Adipocyte (in vitro differentiated cells): Measurements from ENCODE around the gene LLGL1.
A peak's percentile ranks its signal among the peaks of the same experiment; 100 is the strongest.

Source experiments
- DNase-seq: peaks from one replicate; pipeline ENCODE4 v3.0.0-alpha.2; 2015; ENCODE audit warnings: low read depth
- H3K27me3 ChIP-seq: replicated peaks from 2 replicates; pipeline ENCODE4 v1.7.0; 2013; ENCODE audit warnings: mild to moderate bottlenecking, low read length, moderate library complexity; ENCODE audit not compliant: control insufficient read depth, insufficient read depth
- H3K36me3 ChIP-seq: 2 replicates; pipeline ENCODE4 v1.7.0; 2013; ENCODE audit warnings: low read length, mild to moderate bottlenecking, moderate library complexity; ENCODE audit not compliant: control insufficient read depth, insufficient read depth, severe bottlenecking
- H3K4me1 ChIP-seq: 2 replicates; pipeline ENCODE4 v1.7.0; 2013; ENCODE audit warnings: mild to moderate bottlenecking, low read length, moderate library complexity; ENCODE audit not compliant: control insufficient read depth, insufficient read depth
- H3K4me3 ChIP-seq: 2 replicates; pipeline ENCODE4 v1.7.0; 2013; ENCODE audit warnings: mild to moderate bottlenecking, low read length, moderate library complexity
- H3K9ac ChIP-seq: 2 replicates; pipeline ENCODE4 v1.7.0; 2013; ENCODE audit warnings: mild to moderate bottlenecking, low read length, moderate library complexity
- H3K9me3 ChIP-seq: 2 replicates; pipeline ENCODE4 v1.7.0; 2013; ENCODE audit warnings: mild to moderate bottlenecking, low read length, moderate library complexity; ENCODE audit not compliant: control insufficient read depth

The LLGL1 gene

DNA sequence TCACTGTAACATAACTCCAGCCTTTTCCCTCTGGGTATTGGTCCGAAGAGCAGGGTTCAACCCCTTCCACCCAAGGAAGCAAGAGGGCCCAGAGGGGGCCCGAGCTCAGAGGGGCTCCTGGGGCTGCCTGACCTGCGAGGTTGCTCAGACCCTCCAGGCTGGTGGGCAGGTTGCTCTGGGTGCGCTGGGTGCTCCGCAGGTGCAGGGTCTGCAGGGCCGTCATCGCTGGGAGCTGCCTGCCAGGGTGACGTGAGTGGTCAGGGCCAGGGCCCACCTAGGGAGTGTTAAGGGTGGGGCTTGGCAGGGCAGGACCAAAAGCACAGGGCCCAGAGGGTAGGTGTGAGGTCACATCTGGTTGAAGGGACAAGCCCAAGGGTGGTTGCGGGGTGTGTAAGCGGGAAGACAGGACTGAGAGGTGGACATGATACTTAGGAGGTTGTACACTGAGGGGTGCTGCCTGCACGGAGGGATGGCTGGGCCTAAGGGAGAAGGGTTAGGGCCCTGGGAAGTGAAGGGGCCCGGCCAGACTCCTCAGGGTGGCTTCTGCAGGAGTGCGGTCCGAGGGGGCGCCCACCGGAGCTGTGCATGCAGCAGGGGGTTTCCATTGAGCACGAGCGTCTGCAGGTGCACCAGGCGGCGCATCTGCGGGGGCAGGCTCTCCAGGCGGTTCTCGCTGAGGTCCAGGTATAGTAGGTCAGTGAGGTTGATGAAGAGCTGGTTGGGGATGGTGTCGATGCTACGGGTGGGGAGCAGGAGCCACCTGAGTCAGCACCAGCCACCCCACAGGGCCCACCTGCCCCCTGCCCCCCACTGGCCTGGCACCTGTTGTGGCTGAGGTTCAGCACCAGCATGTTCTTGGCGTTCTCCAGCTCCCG is 28.7 kb downstream of the LLGL1 start:
- Histone ChIP-seq H3K9me3 (no peaks in the 10 kb centered on the region), H3K27me3 (no peaks in the 10 kb centered on the region), H3K9ac (no peak overlapping the region), H3K4me3 (no peak overlapping the region), H3K36me3 (peaks cover 71% of the 10 kb centered on the region), H3K4me1 (peaks cover 13% of the 10 kb centered on the region)
- DNase-seq, result no peak

DNA sequence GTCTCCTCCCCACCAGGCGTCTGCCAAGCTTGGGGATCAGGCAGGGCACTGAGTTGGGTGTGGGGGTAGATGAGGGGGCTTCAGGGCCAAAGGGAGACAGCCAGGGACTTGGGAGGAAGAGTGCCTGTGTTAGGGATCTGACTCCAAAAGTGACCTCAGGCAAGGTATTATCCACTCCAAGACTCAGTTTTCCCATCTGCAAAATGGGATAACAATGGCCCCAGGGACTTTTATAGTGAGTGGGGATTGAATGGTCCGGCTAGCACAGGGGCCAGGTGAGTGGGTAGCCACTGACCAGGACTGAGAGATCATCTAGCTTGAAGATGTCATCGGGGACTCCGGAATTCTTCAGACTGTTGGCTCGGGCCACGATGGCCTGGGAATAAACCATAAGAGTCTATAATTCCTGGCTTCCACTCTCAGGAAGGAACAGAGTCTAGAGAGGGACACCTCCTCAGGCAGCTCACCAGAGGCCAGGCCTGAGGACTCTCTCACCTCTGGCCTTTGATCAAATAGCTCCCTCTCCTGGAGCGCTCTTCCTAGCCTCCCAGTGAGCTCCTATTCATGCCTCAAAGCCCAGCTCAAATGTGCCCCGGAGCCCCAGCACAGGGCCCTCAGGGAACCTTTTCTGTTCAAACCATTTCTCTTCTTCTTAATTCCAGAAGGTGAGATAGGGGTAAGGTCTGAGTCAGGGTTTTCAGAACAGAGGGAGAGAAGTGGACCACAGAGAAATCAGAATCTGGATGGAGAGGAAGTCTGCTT is 29.6 kb downstream of the LLGL1 start:
- no peak for DNase-seq
- H3K27me3 ChIP-seq, result no peaks in the 10 kb centered on the region
- no peak overlapping the region for H3K4me3 ChIP-seq
- peaks cover 66% of the 10 kb centered on the region for H3K36me3 ChIP-seq
- no peak overlapping the region for H3K9ac ChIP-seq
- no peaks in the 10 kb centered on the region for H3K9me3 ChIP-seq
- H3K4me1 ChIP-seq, result peaks cover 19% of the 10 kb centered on the region

DNA sequence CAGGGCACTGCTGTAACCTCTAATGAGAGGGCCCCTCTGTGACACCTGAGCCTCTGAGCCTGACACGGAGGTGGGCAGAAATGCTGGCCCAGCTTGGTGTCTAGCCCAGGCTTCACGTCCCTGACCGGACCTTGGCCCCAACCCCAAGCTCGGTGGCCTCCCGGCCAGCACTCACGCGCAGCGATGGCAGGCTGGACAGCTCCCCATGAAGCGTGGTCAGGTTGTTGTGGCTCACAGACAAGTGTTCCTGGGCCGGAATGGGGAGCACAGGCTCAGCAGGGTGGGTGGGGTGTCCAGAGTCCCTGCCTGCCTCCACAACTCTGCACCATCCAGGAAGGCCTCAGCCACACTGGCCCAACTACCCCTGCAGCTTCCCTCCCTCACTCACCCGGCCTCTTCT is 30.9 kb downstream of the LLGL1 start:
- peaks cover 53% of the 10 kb centered on the region for H3K36me3 ChIP-seq
- H3K4me1 ChIP-seq, result peaks cover 25% of the 10 kb centered on the region
- H3K4me3 ChIP-seq, result no peak overlapping the region
- H3K9me3 ChIP-seq, result no peaks in the 10 kb centered on the region
- H3K27me3 ChIP-seq, result no peaks in the 10 kb centered on the region
- peak overlapping the region; percentile 96 for H3K9ac ChIP-seq
- no peak for DNase-seq

DNA sequence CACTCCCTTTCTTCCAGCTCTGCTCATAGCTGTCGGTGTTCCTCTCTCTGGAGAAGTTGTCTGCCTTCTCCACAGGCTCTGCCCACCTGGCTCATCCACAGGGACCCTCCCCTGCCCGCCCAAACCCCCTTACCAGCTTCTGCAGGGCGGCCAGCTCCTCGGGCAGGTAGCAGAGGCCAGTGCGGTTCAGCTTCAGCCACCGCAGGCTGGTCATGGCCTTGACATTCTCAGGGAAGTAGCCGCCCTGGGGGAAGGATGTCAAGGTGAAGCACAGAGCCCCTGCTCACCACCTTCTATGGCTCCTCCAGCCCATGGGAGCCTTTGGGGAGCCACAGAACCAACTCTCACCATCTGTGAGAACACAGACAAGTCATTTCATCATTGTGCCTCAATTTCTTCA is 31.3 kb downstream of the LLGL1 start:
- DNase-seq, result no peak
- Histone ChIP-seq H3K36me3 (peaks cover 49% of the 10 kb centered on the region), H3K4me1 (peaks cover 29% of the 10 kb centered on the region), H3K9me3 (no peaks in the 10 kb centered on the region), H3K4me3 (peak overlapping the region; percentile 91), H3K27me3 (no peaks in the 10 kb centered on the region), H3K9ac (peak overlapping the region; percentile 96)

DNA sequence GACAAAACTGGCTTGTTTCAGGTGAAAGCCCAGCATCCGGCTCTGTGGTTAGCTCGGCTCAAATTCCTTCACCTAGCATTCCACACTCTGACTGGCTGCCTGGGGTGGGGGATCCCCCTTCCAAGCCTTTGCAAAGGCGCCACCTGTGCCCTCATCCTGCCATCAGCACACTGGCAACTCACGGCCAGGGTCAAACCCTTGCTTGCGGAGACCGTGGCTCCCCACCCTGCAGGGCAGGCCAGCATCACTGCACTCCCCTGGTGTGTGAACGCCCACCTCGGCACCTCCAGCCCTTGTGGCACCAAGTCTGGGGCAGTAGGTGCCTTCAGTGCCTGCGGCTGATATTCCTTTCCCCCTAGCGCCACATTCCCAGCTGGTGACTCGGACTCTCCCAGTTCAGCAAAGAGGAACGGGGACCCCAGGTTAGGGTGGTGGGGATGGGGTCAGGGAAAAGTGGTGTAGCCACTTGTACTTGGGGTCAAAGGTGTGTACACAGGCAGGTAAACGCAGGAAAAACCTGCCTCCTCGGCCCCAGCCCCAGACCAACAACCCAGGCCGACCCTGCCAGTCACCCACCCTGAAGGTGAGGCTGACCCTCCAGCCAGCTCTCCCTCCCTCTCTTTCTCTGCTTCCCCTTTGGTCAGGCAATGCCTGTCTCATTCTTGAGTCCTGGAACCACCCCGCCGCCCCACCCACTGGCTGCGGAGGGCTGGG is 32.0 kb downstream of the LLGL1 start:
- Histone ChIP-seq H3K9ac (peak overlapping the region; percentile 96), H3K27me3 (no peaks in the 10 kb centered on the region), H3K36me3 (peaks cover 42% of the 10 kb centered on the region), H3K4me3 (peak overlapping the region; percentile 91), H3K4me1 (peaks cover 33% of the 10 kb centered on the region), H3K9me3 (no peaks in the 10 kb centered on the region)
- DNase-seq, result peak; percentile 74

DNA sequence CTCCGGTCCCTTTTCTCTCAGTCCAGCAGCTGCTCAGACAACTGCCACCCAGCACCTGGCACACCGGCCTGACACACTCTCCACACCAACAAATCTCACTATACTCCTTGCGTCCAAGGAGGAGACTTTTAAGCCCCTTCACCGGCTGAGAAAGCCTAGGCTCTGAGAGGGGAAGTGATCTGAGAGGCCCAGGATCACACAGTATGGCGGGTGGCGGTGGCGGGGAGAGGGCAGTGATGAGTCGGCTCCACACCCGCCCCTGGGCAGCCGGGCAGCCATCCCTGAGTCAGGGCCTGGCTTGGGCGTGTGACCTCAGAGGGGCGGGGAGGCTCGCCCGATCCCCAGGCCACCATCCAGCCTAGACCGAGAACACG is 32.5 kb downstream of the LLGL1 start:
- H3K9ac ChIP-seq, result peak overlapping the region; percentile 96
- peaks cover 33% of the 10 kb centered on the region for H3K4me1 ChIP-seq
- peaks cover 37% of the 10 kb centered on the region for H3K36me3 ChIP-seq
- no peaks in the 10 kb centered on the region for H3K9me3 ChIP-seq
- no peaks in the 10 kb centered on the region for H3K27me3 ChIP-seq
- DNase-seq, result peak; percentile 80
- peak overlapping the region; percentile 91 for H3K4me3 ChIP-seq

DNA sequence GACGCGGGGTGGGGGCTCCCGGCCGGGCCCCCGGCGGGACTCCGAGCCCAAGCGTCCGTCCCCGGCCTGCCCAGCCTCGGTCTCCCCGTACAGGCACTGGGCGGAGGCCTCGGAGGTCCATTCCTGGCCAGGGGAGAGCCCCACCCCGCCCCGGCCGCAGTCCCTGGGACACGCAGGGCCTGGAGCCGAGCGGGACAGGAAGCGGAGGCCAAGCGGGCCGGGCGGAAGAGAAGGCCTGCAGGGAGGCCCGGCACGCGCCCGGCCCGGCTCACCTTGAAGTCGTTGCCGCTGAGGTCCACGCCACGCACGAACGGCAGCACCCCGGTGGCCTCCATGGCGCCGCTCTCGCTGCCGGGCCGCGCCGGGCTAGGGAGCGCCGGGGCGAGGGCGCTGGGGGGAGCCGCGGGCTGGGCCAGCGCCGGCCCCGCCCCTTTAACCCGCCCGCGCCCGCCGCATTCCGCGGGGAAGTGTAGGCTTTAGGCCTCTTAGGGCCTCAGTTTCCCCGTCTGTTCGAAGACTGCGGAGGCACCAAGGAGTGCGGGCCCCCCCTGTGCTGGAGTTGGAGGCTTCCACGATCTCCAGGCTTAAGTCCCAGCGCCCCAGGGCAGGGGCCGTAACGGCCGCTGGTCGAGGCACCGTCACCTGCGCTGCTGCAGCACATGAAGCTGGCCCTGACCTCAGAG is 33.1 kb downstream of the LLGL1 start, which contains the start of gene FLII:
TSS of gene FLII (minus strand) at position 383 of the 683 bp plus-strand sequence. CDS start at position 335, 48 bp downstream.
- H3K4me1 ChIP-seq, result peaks cover 33% of the 10 kb centered on the region
- peak within 1 kb of the TSS; percentile 91 for H3K4me3 ChIP-seq
- peak within 1 kb of the TSS; percentile 96 for H3K9ac ChIP-seq
- no peaks in the 10 kb centered on the region for H3K27me3 ChIP-seq
- no peaks in the 10 kb centered on the region for H3K9me3 ChIP-seq
- peak; percentile 81 for DNase-seq
- peaks cover 35% of the 10 kb centered on the region for H3K36me3 ChIP-seq

DNA sequence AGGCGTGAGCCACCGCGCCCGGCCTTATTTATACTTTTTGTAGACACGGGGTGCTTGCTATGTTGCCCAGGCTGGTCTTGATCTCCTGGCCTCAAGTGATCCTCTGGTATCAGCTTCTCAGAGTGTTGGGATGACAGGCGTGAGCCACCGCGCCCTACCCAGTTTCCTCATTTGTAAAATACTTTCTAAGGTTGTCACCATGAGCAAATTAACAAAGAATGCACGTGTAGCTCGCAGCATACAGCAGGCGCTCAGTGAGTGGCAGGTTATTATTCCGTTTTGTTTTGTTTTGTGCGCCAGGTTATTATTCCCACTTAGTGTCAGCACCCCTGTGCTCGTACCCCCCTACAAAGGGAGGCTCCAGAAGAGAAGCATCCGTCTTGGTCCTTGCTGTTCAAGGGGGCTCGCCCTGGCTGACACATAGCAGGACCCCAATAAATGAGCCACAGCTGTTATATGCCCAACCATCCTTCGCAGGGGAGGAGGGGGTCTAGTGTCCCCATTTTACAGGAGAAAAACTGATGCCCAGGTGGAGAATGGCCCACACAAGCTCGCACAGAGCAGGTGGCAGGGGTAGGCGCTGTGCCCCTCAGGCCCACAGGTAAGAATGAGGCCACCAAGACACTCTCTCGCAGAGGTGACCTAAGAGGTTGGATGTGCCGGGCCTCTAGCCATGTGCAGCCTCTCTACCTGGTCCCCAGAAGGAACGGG is 34.3 kb downstream of the LLGL1 start:
- H3K36me3 ChIP-seq, result peaks cover 35% of the 10 kb centered on the region
- H3K27me3 ChIP-seq, result no peaks in the 10 kb centered on the region
- no peak for DNase-seq
- H3K9me3 ChIP-seq, result no peaks in the 10 kb centered on the region
- H3K4me3 ChIP-seq, result peak overlapping the region; percentile 95
- H3K4me1 ChIP-seq, result peaks cover 33% of the 10 kb centered on the region
- no peak overlapping the region for H3K9ac ChIP-seq

DNA sequence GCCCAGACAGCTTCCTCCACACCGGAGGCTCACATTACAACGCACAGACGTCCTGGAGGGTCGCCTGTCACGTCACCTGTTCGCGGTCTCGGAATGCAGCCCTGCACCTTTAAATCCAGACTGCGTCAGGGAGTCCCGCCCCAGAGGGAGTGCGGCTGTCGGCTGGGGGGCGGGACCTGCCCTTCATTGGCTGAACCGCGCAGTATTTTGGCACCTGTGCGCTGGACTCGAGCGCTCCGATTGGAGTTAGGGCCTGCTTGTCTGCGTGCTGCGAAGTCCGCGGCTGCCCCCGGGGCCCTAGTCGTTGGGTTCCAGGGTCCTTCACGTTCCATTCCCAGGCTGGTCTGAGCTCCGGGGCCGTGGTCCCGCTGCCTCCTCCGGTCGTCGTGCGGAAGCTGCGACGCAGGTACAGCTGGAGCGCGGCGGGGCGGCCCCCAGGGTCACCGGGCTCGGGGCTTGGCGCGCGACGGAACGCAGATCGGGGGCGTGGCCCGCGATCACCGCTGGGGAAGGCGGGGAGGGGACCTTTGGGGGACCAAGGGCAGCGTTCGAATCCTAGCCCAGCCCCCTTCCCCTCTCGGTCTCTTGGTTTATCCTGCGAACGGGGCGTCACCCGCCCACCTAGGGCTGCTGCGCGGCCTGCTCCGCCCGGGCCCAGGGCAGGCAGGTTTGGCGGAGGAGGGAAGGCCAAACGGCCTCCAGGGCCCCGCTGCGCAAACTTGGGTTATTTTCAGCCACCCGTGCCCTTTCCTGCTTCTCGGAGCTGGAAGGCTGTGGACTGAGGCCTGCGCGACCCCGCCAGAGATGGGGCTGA is 35.1 kb downstream of the LLGL1 start, which contains the start of gene MIEF2:
TSS of gene MIEF2 (plus strand) at position 331 of the 814 bp plus-strand sequence. CDS start 2,059 bp downstream, outside the sequence.
- no peaks in the 10 kb centered on the region for H3K27me3 ChIP-seq
- H3K4me1 ChIP-seq, result peaks cover 33% of the 10 kb centered on the region
- DNase-seq, result peak; percentile 97
- peaks cover 33% of the 10 kb centered on the region for H3K36me3 ChIP-seq
- peak within 1 kb of the TSS; percentile 95 for H3K4me3 ChIP-seq
- peak within 1 kb of the TSS; percentile 95 for H3K9ac ChIP-seq
- no peaks in the 10 kb centered on the region for H3K9me3 ChIP-seq
